Brain pericyte (primary cell): ENCODE results near the gene EPG5.
"Not testable (repeated sequence)": the region's sequence is repeated elsewhere in the genome, so short reads cannot be mapped to it uniquely, and the experiment has no call there.

Source experiments
- DNase-seq: peaks from one replicate; pipeline ENCODE4 v3.0.0-alpha.2; 2012; ENCODE audit warnings: low read depth, low spot score

The EPG5 gene

GRCh38 chr18:45839414-45840395 lies 127.4 kb downstream of the EPG5 start:
- peak; percentile 38 for DNase-seq

- no peak for DNase-seq
These were observed 128.6 kb downstream of the EPG5 start for GRCh38 chr18:45838302-45839070.

GRCh38 chr18:45837283-45838070 lies 129.7 kb downstream of the EPG5 start:
- DNase-seq, result no peak

GRCh38 chr18:45836242-45837205 lies 130.6 kb downstream of the EPG5 start:
- no peak for DNase-seq

DNA sequence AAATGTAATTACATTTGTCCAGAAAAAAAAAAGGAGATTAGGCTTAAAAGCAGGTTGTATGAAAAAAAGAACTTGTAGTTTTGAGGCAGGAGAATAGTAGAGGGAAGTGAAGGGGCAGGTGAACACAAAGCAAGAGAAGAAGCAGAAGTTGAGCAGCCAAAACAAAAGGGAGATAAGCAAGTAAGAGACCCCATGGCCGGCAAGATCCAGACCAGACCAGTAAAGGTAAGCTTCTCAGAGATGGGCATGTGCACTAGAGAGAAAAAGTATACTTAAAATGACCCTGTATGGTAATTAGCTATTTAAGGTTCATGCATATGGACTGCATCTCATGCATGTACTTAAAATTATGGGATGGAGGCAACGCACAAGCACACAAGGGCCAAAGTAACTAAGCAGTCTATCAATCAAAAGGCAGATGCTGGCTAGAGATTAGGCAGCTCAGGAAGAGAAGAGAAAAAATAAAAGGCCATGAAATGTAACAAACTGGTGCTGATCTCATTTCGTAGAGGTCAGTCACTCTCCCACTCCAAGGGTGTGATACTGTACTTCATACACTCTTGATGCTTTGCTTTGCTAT lies 132.0 kb downstream of the EPG5 start:
- no peak for DNase-seq

DNA sequence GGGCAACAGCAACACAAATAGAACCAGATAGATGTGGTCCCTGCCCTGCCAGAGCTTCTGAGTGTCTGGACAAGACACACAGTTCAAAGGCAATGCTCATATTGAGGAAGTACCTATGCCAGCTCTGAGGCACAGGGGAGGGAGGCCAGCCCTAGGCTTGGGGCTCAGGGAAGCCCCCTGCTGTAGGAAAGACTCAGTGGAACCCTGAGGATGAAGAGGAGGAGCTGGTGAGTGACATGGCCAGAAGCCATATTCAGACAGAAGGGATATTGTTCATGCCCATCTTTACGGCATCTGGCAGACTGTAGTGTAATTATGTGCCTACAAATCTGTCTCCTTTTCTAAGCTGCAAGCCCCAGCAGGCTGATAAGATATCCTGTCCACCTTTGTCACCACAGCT lies 132.8 kb downstream of the EPG5 start:
- no peak for DNase-seq

DNA sequence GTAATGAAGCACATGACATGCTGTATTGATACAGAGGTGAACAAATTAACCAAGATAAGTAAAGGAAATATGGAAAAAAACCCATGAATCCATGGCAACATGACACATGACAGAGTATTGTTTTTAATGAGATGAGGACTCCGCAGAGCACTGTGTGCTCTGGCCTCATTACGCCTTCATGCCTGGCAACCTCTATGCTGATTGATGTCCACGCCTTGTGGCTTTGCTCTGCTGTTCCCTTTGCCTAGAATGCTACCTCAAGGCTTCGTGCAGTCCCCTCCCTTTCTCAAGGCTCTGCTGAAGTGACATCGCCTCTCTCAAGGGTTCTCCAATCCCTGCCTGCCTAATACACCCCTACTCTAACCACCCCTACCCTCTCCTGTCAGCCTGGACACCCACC lies 133.3 kb downstream of the EPG5 start:
- DNase-seq, result no peak

DNA sequence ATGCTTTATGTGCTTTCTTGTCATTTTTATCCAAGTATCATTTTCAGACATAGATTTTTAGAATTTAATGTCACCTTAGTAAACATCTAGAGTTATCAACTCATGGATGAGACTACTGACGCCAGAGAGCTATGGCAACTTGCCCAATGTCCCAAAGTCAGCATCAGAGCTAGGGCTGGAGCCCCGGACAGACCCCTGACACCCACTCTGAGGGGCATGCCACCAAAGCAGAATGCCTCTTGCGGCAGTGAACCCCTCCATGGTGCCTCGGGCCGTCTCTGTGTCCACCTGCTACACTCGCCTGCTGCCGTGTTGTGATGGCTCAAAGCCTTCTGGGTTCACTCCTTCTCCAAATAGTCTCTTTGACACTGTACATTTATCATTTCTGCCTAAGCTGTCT lies 136.2 kb downstream of the EPG5 start:
- no peak for DNase-seq

GRCh38 chr18:45829855-45830254 lies 137.3 kb downstream of the EPG5 start:
- DNase-seq, result no peak

- no peak for DNase-seq
These were observed 138.0 kb downstream of the EPG5 start for GRCh38 chr18:45828917-45829811.

GRCh38 chr18:45826716-45827115 lies 140.4 kb downstream of the EPG5 start:
- DNase-seq, result not testable (repeated sequence)

DNA sequence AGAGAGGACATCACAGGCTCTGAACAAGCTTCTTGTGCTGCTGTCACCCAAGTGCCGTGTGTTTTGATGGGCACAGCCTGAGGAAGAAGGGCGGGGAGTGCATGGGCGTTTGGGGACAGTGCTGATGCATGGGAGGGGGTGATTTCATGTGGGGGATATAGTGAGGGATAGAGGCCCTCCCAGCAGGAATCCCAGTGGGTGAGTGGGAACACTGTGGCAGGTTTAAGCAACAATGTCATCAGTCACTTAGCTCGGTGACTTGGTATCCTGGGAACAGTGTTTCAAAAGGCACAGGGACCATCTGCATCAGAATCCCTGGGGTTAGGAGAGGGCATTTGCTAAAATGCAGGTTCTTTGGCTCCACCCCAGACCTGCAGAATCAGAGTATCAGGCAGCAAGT lies 141.0 kb downstream of the EPG5 start:
- no peak for DNase-seq

GRCh38 chr18:45825258-45826044 lies 141.7 kb downstream of the EPG5 start, which contains the start of gene SIGLEC15:
SIGLEC15 (plus strand) TSS chr18:45825675; CDS start chr18:45825729, 54 bp downstream.
- no peak for DNase-seq

DNA sequence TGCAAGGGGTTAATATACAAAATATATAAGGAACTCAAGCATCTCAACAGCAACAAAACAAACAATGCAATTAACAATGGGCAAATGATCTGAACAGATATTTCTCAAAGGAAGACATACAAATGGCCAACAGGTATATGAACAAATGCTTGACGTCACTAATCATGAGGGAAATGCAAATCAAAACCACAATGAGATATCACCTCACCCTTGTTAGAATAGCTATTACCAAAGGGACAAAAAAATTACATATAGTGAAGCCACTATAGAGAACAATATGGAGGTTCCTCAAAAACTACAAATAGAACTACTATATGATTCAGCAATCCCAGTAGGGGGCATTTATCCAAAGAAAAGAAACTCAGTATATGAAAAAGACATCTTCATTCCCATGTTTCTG lies 145.4 kb downstream of the EPG5 start:
- DNase-seq, result no peak

GRCh38 chr18:45821026-45821425 lies 146.1 kb downstream of the EPG5 start:
- no peak for DNase-seq

DNA sequence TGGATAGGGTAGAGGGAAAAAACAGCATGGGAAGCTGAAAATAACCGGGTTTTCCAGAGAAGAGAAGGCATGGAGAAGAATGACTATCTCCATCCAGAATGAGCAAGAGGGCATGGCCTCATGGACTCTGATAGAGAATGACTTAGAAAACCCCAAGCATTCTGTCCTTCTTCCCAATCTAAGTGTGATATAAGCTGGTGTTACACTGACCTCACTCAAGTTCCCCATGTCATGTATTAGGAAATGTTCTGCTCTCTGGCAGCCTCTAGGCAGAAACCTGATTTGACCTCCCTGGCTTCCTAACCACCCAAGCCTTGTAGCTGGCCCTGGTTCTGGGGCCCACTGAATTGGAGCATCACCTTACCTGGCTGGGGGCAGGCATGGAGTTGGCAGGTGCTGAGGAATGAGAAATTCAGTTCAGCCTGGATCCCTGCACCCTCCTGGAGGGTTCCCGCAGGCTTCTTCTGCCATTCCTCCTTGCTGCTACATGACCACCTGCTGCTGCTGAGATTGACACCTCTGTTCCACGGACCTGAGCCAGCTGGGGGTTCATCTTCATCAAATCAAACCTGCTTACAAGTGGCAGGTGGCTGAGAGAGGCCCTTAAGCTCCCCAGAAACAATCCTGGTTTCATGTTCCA lies 146.9 kb downstream of the EPG5 start:
- no peak for DNase-seq

DNA sequence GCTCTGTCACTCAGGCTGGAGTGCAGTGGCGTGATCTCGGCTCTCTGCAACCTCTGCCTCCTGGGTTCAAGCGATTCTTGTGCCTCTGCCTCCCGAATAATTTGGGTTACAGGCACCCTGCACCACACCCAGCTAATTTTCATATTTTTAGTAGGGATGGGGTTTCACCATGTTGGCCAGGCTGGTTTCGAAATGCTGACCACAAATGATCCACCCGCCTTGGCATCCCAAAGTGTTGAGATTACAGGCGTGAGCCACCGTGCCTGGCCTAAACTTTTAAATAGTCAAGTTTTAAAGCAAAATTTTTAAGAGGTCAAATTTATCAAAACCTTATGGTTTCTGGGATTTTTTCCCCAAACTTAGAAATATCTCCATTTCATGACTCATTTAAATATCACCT lies 148.4 kb downstream of the EPG5 start:
- not testable (repeated sequence) for DNase-seq

GRCh38 chr18:45817543-45817942 lies 149.6 kb downstream of the EPG5 start:
- no peak for DNase-seq
